HEK293 (cell line): ENCODE results near the gene HMGB1.
A peak's percentile ranks its signal among the peaks of the same experiment; 100 is the strongest.

Experiments
- CTCF ChIA-PET: fragments of 350-600 bp; formaldehyde crosslinking; extraction: SDS; loops from one replicate; lab custom pipeline; 2021; ENCODE audit warnings: antibody characterized with exemption; lab: Yijun Ruan, JAX
- POLR2A ChIA-PET: fragments of 300-600 bp; formaldehyde crosslinking; extraction: SDS; loops from one replicate; lab custom pipeline; 2020; ENCODE audit warnings: antibody characterized with exemption, inconsistent platforms; lab: Yijun Ruan, JAX
- H3K27ac ChIP-seq: fragments of 200-500 bp; sonication (Bioruptor generic); 2 replicates; pipeline ENCODE4 v1.5.1; 2014; ENCODE audit warnings: low read depth, low read length, control low read depth, inconsistent platforms; ENCODE audit errors: extremely low read depth
- H3K36me3 ChIP-seq, 2 experiments: fragments of 200-500 bp in 1 of 2; sonication (Bioruptor generic) in 1 of 2; 1 replicate in 1 of 2; 2 replicates in 1 of 2; pipeline ENCODE4 v1.5.1; 2014 to 2017; ENCODE audit warnings: inconsistent platforms in 2 of 2, low read length in 2 of 2; ENCODE audit not compliant: control insufficient read depth in 2 of 2, insufficient read depth in 1 of 2
- H3K4me1 ChIP-seq: fragments of 200-500 bp; sonication (Bioruptor generic); 2 replicates; pipeline ENCODE4 v1.5.1; 2014; ENCODE audit warnings: mild to moderate bottlenecking, low read length, inconsistent platforms; ENCODE audit not compliant: control insufficient read depth, insufficient read depth
- H3K4me3 ChIP-seq: 2 replicates; pipeline ENCODE4 v1.5.1; 2011; ENCODE audit warnings: low read depth, mild to moderate bottlenecking, control low read depth, low read length, moderate library complexity
- H3K9me3 ChIP-seq: fragments of 200-500 bp; sonication (Bioruptor generic); 2 replicates; pipeline ENCODE4 v1.5.1; 2014; ENCODE audit warnings: low read depth, low read length, inconsistent platforms; ENCODE audit not compliant: control insufficient read depth, insufficient read depth
- GLIS1 ChIP-seq: fragments of 450-650 bp; formaldehyde crosslinking; IDR thresholded peaks from 2 replicates; pipeline ENCODE4 v1.5.1; 2016; ENCODE audit warnings: missing biosample characterization, missing genetic modification characterization
- HOXC10 ChIP-seq: sonication (generic); formaldehyde crosslinking; IDR thresholded peaks from 2 replicates; pipeline ENCODE4 v1.8.1; 2023; ENCODE audit warnings: mild to moderate bottlenecking, missing genetic modification reagents
- PATZ1 ChIP-seq: fragments of 450-650 bp; formaldehyde crosslinking; IDR thresholded peaks from 2 replicates; pipeline ENCODE4 v1.5.1; 2016; ENCODE audit warnings: missing biosample characterization, missing genetic modification characterization
- SP7 ChIP-seq: fragments of 450-650 bp; formaldehyde crosslinking; IDR thresholded peaks from 2 replicates; pipeline ENCODE4 v1.5.1; 2016; ENCODE audit warnings: missing biosample characterization, missing genetic modification characterization
- WT1 ChIP-seq: fragments of 450-650 bp; formaldehyde crosslinking; IDR thresholded peaks from 2 replicates; pipeline ENCODE4 v1.5.1; 2016; ENCODE audit warnings: missing biosample characterization, missing genetic modification characterization
- ZNF140 ChIP-seq: fragments of 450-650 bp; formaldehyde crosslinking; IDR thresholded peaks from 2 replicates; pipeline ENCODE4 v1.5.1; 2016; ENCODE audit warnings: missing biosample characterization, missing genetic modification characterization
- ZNF16 ChIP-seq: fragments of 450-650 bp; formaldehyde crosslinking; IDR thresholded peaks from 2 replicates; pipeline ENCODE4 v1.5.1; 2016; ENCODE audit warnings: low read depth, missing biosample characterization, missing genetic modification characterization
- ZNF335 ChIP-seq: fragments of 450-650 bp; formaldehyde crosslinking; conservative IDR thresholded peaks from 2 replicates; pipeline ENCODE4 v1.5.1; 2016; ENCODE audit warnings: missing biosample characterization, missing genetic modification characterization
- ZNF350 ChIP-seq: fragments of 450-650 bp; formaldehyde crosslinking; IDR thresholded peaks from 2 replicates; pipeline ENCODE4 v1.5.0; 2017; ENCODE audit warnings: missing biosample characterization, mild to moderate bottlenecking, missing genetic modification characterization
- ZNF366 ChIP-seq: fragments of 450-650 bp; formaldehyde crosslinking; conservative IDR thresholded peaks from 2 replicates; pipeline ENCODE4 v1.5.1; 2016; ENCODE audit warnings: missing biosample characterization, missing genetic modification characterization
- ZNF398 ChIP-seq: fragments of 450-650 bp; formaldehyde crosslinking; IDR thresholded peaks from 2 replicates; pipeline ENCODE4 v1.5.1; 2017; ENCODE audit warnings: missing biosample characterization, missing genetic modification characterization
- ZNF549 ChIP-seq: fragments of 450-650 bp; IDR thresholded peaks from 2 replicates; pipeline ENCODE4 v1.5.1; 2018; ENCODE audit warnings: missing biosample characterization, missing genetic modification characterization, mild to moderate bottlenecking, inconsistent platforms, moderate library complexity
- ZNF555 ChIP-seq: fragments of 450-650 bp; formaldehyde crosslinking; conservative IDR thresholded peaks from 2 replicates; pipeline ENCODE4 v1.5.1; 2017; ENCODE audit warnings: missing biosample characterization, mild to moderate bottlenecking, missing genetic modification characterization, inconsistent platforms
- ZNF623 ChIP-seq: fragments of 450-650 bp; formaldehyde crosslinking; IDR thresholded peaks from 2 replicates; pipeline ENCODE4 v1.5.1; 2016; ENCODE audit warnings: missing biosample characterization, missing genetic modification characterization
- ZNF664 ChIP-seq: fragments of 450-650 bp; formaldehyde crosslinking; IDR thresholded peaks from 2 replicates; pipeline ENCODE4 v1.5.1; 2016; ENCODE audit warnings: missing biosample characterization, missing genetic modification characterization
- ZNF670 ChIP-seq: fragments of 450-650 bp; formaldehyde crosslinking; IDR thresholded peaks from 2 replicates; pipeline ENCODE4 v1.5.1; 2016; ENCODE audit warnings: missing biosample characterization, missing genetic modification characterization, low read depth
- ZNF768 ChIP-seq: fragments of 450-650 bp; formaldehyde crosslinking; IDR thresholded peaks from 2 replicates; pipeline ENCODE4 v1.5.1; 2018; ENCODE audit warnings: missing biosample characterization, mild to moderate bottlenecking, missing genetic modification characterization
- ZNF785 ChIP-seq: fragments of 450-650 bp; formaldehyde crosslinking; IDR thresholded peaks from 2 replicates; pipeline ENCODE4 v1.5.1; 2016; ENCODE audit warnings: missing biosample characterization, missing genetic modification characterization
- ZNF792 ChIP-seq: fragments of 450-650 bp; formaldehyde crosslinking; IDR thresholded peaks from 2 replicates; pipeline ENCODE4 v1.5.1; 2016; ENCODE audit warnings: missing biosample characterization, missing genetic modification characterization
- ZSCAN16 ChIP-seq: fragments of 450-650 bp; formaldehyde crosslinking; IDR thresholded peaks from 2 replicates; pipeline ENCODE4 v1.5.1; 2016; ENCODE audit warnings: missing biosample characterization, missing genetic modification characterization
- ZSCAN18 ChIP-seq: fragments of 450-650 bp; formaldehyde crosslinking; IDR thresholded peaks from 2 replicates; pipeline ENCODE4 v1.5.1; 2016; ENCODE audit warnings: missing biosample characterization, missing genetic modification characterization
- TF ChIP-seq, protein P1 (sequence below): fragments of 450-650 bp; formaldehyde crosslinking; IDR thresholded peaks from 2 replicates; pipeline ENCODE4 v1.5.1; 2016; ENCODE audit warnings: missing biosample characterization, missing genetic modification characterization
- TF ChIP-seq, protein P2 (sequence below): fragments of 450-650 bp; formaldehyde crosslinking; IDR thresholded peaks from 2 replicates; pipeline ENCODE4 v1.5.1; 2016; ENCODE audit warnings: missing biosample characterization, missing genetic modification characterization
- TF ChIP-seq, protein P3 (sequence below): fragments of 450-650 bp; formaldehyde crosslinking; IDR thresholded peaks from 2 replicates; pipeline ENCODE4 v1.5.1; 2016; ENCODE audit warnings: missing biosample characterization, missing genetic modification characterization, borderline replicate concordance

The HMGB1 gene

DNA sequence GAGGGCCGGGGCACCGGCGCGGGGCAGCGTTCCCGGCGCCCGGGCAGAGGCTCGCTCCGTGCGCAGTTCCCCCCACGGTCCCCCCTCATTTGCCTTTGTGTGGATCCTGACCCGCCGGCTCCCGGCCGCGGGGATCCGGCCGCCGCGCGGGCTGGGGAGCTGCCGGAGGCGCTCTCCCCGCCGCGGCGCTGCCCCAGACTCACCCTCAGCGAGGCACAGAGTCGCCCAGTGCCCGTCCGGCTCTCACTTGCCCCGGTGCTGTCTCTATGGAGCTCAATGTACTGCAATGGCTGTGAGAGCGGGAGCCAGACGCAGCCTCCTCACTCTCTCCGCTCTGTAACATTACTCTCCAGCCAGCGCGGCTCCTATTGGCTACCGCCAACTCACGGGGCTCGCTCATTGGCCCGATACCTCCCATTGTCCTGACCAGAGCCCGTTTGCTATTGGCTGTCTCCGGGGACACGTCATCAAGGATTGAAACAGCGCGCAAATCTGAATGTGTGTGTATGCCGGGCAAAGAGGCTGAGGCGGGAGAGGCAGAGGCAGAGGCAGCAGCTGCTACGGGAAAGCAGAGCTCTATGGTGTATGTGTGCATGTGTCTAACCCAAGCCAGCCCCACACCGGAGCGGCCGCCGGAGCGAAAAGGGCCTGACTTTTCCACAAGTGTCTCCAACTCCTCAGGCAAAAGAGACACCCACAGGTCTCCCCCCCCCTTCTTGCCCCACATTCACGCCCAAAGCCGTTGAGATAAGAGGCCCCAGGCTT lies at the start of gene HMGB1 (continued):
- peak; percentile 25; the same call in 1 of the 2 replicates for TF ChIP-seq ZNF398 (tag by site-specific recombination)

- Histone ChIP-seq H3K27ac (no peak overlapping the region), H3K36me3 (no peaks in the 10 kb centered on the region), H3K4me1 (no peaks in the 10 kb centered on the region), H3K9me3 (no peaks in the 10 kb centered on the region), H3K4me3 (no peak overlapping the region)
- CTCF ChIA-PET, result no interaction called here
- POLR2A ChIA-PET, result no interaction called here
- TF ChIP-seq ZNF350 (tag by site-specific recombination) (no peak), GLIS1 (tag by site-specific recombination) (peak; percentile 29; the same call in 1 of the 2 replicates), ZNF623 (no peak), ZNF366 (tag by site-specific recombination) (no peak), SP7 (peak; percentile 95), ZNF670 (tag by site-specific recombination) (no peak), ZNF140 (no peak), ZSCAN18 (tag by site-specific recombination) (no peak), ZSCAN16 (tag by site-specific recombination) (no peak), HOXC10 (CRISPR knock-in tag) (no peak), WT1 (tag by site-specific recombination) (peak; percentile 86), PATZ1 (tag by site-specific recombination) (no peak), ZNF768 (no peak), ZNF335 (tag by site-specific recombination) (no peak), ZNF16 (tag by site-specific recombination) (no peak), ZNF549 (tag by site-specific recombination) (no peak), ZNF792 (no peak), ZNF785 (tag by site-specific recombination) (no peak), ZNF555 (no peak), ZNF664 (peak; percentile 0; the same call in 1 of the 2 replicates)
- TF ChIP-seq, protein P1, sequence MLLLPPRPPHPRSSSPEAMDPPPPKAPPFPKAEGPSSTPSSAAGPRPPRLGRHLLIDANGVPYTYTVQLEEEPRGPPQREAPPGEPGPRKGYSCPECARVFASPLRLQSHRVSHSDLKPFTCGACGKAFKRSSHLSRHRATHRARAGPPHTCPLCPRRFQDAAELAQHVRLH (tag by site-specific recombination), result no peak
- TF ChIP-seq, protein P2, sequence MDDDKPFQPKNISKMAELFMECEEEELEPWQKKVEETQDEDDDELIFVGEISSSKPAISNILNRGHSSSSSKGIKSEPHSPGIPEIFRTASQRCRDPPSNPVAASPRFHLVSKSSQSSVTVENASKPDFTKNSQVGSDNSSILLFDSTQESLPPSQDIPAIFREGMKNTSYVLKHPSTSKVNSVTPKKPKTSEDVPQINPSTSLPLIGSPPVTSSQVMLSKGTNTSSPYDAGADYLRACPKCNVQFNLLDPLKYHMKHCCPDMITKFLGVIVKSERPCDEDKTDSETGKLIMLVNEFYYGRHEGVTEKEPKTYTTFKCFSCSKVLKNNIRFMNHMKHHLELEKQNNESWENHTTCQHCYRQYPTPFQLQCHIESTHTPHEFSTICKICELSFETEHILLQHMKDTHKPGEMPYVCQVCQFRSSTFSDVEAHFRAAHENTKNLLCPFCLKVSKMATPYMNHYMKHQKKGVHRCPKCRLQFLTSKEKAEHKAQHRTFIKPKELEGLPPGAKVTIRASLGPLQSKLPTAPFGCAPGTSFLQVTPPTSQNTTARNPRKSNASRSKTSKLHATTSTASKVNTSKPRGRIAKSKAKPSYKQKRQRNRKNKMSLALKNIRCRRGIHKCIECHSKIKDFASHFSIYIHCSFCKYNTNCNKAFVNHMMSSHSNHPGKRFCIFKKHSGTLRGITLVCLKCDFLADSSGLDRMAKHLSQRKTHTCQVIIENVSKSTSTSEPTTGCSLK (tag by site-specific recombination), result no peak
- TF ChIP-seq, protein P3, sequence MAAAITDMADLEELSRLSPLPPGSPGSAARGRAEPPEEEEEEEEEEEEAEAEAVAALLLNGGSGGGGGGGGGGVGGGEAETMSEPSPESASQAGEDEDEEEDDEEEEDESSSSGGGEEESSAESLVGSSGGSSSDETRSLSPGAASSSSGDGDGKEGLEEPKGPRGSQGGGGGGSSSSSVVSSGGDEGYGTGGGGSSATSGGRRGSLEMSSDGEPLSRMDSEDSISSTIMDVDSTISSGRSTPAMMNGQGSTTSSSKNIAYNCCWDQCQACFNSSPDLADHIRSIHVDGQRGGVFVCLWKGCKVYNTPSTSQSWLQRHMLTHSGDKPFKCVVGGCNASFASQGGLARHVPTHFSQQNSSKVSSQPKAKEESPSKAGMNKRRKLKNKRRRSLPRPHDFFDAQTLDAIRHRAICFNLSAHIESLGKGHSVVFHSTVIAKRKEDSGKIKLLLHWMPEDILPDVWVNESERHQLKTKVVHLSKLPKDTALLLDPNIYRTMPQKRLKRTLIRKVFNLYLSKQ, result no peak
Measured at GRCh38 chr13:30510811-30511371, 45.2 kb upstream of the HMGB1 start.
